ENCODE measurements around the gene GRIK4. TPM values are rescaled to one million over a fixed set of nuclear protein-coding genes. Genes with fewer than 3 reads are reported as not detected.

The GRIK4 gene
- total and polyA plus RNA-seq, 2 donors (not counting 3 experiments of a cell fraction or from before 2014, with no cell fraction given) = 0.81 to 1.6 TPM

GRCh38 chr11:120494595-120494994 is 17.0 kb upstream of the GRIK4 start:
- intact Hi-C loops (cut with micrococcal nuclease) (no loop called here), dilution Hi-C loops (cut with MboI; ENCODE audit: extremely low pct_ligation_motif_present, low sequenced_read_pairs) (no loop called here)
- FAIRE-seq = no peak
- DNase-seq (ENCODE audit: low read depth, low spot score) = no peak
- no TSS peak for BruUV-seq (replicated peaks)
- H3K36me3 ChIP-seq (ENCODE audit: control insufficient read depth in 2 of 2, extremely low read depth in 1 of 2, insufficient read depth in 2 of 2, low read length in 2 of 2) = no peaks in the 10 kb centered on the region
- no peak overlapping the region for H3K27ac ChIP-seq (ENCODE audit: insufficient read depth, low read depth, low read length)
- TF ChIP-seq FOS (IDR thresholded peaks at IDR 0.05; ENCODE audit: borderline replicate concordance, insufficient read depth, low read length) = no peak
- TF ChIP-seq JUN (IDR thresholded peaks at IDR 0.05; ENCODE audit: borderline replicate concordance, insufficient read depth, insufficient read length, low read depth) = no peak
- H3K9ac ChIP-seq (replicated peaks; ENCODE audit: extremely low read depth, insufficient read depth, low read length) = no peak overlapping the region
- H4K20me1 ChIP-seq (replicated peaks; ENCODE audit: control insufficient read depth, extremely low read depth, insufficient read depth, low read length) = no peaks in the 10 kb centered on the region
- no peak overlapping the region for H2AFZ ChIP-seq (ENCODE audit: low read depth, low read length)
- ChIA-PET CTCF (interaction anchor here (1.2 to 2.3 kb wide), 2 partner anchors 27 to 191 kb away, joined by 3 to 5 read pairs; no protein-coding TSS in a partner anchor), POLR2A (no interaction called here)
- no peak overlapping the region for H3K4me2 ChIP-seq (ENCODE audit: insufficient read depth, low read length)
- no peaks in the 10 kb centered on the region for H3K27me3 ChIP-seq (ENCODE audit: control insufficient read depth in 2 of 2, insufficient read depth in 2 of 2, low read length in 2 of 2)
- no peaks in the 10 kb centered on the region for H3K4me1 ChIP-seq (ENCODE audit: control insufficient read depth, extremely low read depth, insufficient read depth, low read length)
- no peaks in the 10 kb centered on the region for H3K79me2 ChIP-seq (ENCODE audit: control insufficient read depth, insufficient read depth, low read length)
- H3K9me3 ChIP-seq (replicated peaks; ENCODE audit: control insufficient read depth, insufficient read depth, low read length) = no peaks in the 10 kb centered on the region
- H3K4me3 ChIP-seq (replicated peaks in 1 of 3; ENCODE audit: insufficient read depth in 1 of 3, low read depth in 1 of 3, low read length in 3 of 3) = no peak overlapping the region
- H3K9me1 ChIP-seq (replicated peaks; ENCODE audit: control insufficient read depth, extremely low read depth, insufficient read depth, low read length) = no peaks in the 10 kb centered on the region

GRCh38 chr11:120499088-120499487 is 12.5 kb upstream of the GRIK4 start:
- Histone ChIP-seq H3K27ac (ENCODE audit: insufficient read depth, low read depth, low read length) (no peak overlapping the region), H3K79me2 (ENCODE audit: control insufficient read depth, insufficient read depth, low read length) (no peaks in the 10 kb centered on the region), H2AFZ (ENCODE audit: low read depth, low read length) (no peak overlapping the region), H3K4me1 (ENCODE audit: control insufficient read depth, extremely low read depth, insufficient read depth, low read length) (peaks cover 4% of the 10 kb centered on the region), H3K36me3 (ENCODE audit: control insufficient read depth in 2 of 2, extremely low read depth in 1 of 2, insufficient read depth in 2 of 2, low read length in 2 of 2) (no peaks in the 10 kb centered on the region), H3K4me2 (ENCODE audit: insufficient read depth, low read length) (no peak overlapping the region), H3K9ac (replicated peaks; ENCODE audit: extremely low read depth, insufficient read depth, low read length) (no peak overlapping the region), H4K20me1 (replicated peaks; ENCODE audit: control insufficient read depth, extremely low read depth, insufficient read depth, low read length) (no peaks in the 10 kb centered on the region), H3K27me3 (ENCODE audit: control insufficient read depth in 2 of 2, insufficient read depth in 2 of 2, low read length in 2 of 2) (no peaks in the 10 kb centered on the region), H3K4me3 (replicated peaks in 1 of 3; ENCODE audit: insufficient read depth in 1 of 3, low read depth in 1 of 3, low read length in 3 of 3) (no peak overlapping the region), H3K9me3 (replicated peaks; ENCODE audit: control insufficient read depth, insufficient read depth, low read length) (no peaks in the 10 kb centered on the region), H3K9me1 (replicated peaks; ENCODE audit: control insufficient read depth, extremely low read depth, insufficient read depth, low read length) (no peaks in the 10 kb centered on the region)
- TF ChIP-seq GATA2 (IDR thresholded peaks at IDR 0.05; ENCODE audit: insufficient read depth, insufficient read length, low read depth, low read length) = no peak
- no peak for TF ChIP-seq MYC (IDR thresholded peaks at IDR 0.05; ENCODE audit: low read depth, low read length)
- TF ChIP-seq JUN (IDR thresholded peaks at IDR 0.05; ENCODE audit: borderline replicate concordance, insufficient read depth, insufficient read length, low read depth) = no peak
- no peak for TF ChIP-seq EZH2 (IDR thresholded peaks at IDR 0.05; ENCODE audit: borderline replicate concordance, low read depth, low read length, severe bottlenecking)
- TF ChIP-seq POLR2A (IDR thresholded peaks at IDR 0.05; ENCODE audit: low read depth, low read length) = no peak
- no peak for FAIRE-seq
- CTCF ChIA-PET = interaction anchor here (1.0 to 2.4 kb wide), 2 partner anchors 12 to 195 kb away, joined by 3 to 10 read pairs; partner anchors contain the start of gene GRIK4
- POLR2A ChIA-PET = no interaction called here
- intact Hi-C loops (cut with micrococcal nuclease) = no loop called here
- no peak for DNase-seq (ENCODE audit: low read depth, low spot score)
- dilution Hi-C loops (cut with MboI; ENCODE audit: extremely low pct_ligation_motif_present, low sequenced_read_pairs) = no loop called here
- BruUV-seq (replicated peaks) = no TSS peak
